G401 (cell line): Measurements from ENCODE around the gene SLA2. TPM values are rescaled to one million over a fixed set of nuclear protein-coding genes. Genes with fewer than 3 reads are reported as not detected.

Source experiments
- total RNA-seq: library from RNA; depleted of rRNA; stranded (reverse); fragments of >200 nt; shearing (Covaris generic); gene quantifications from 2 replicates; pipeline ENCODE4 v1.2.3, GENCODE V29; 2014; rRNA removed

The SLA2 gene
- total RNA-seq, 1 experiment from 2014 or later: 0.10 TPM

Other genes with a start within 250 kb of the SLA2 start
- 28.2 and 41.4 TPM in 2 replicates for gene MYL9, start 104.7 kb downstream of the SLA2 start, total RNA-seq
- 17.0 and 17.2 TPM in 2 replicates for gene TGIF2, start 72.6 kb downstream of the SLA2 start, total RNA-seq
- gene RAB5IF, start 40.4 kb downstream of the SLA2 start, total RNA-seq: 162 and 192 TPM in 2 replicates
- 27.8 and 34.6 TPM in 2 replicates for gene NDRG3, start 99.9 kb upstream of the SLA2 start, total RNA-seq
- gene DSN1, start 127.6 kb upstream of the SLA2 start, total RNA-seq: 31.0 and 31.1 TPM in 2 replicates
- gene TLDC2, start 229.9 kb upstream of the SLA2 start, total RNA-seq: 0.14 and 1.2 TPM in 2 replicates